ENCODE results near the gene RNF214. TPM values are rescaled to one million over a fixed set of nuclear protein-coding genes. Genes with fewer than 3 reads are reported as not detected.

Gene RNF214
- polyA plus RNA-seq, 3 donors: 6.4 to 13.8 (median 7.8) TPM

DNA sequence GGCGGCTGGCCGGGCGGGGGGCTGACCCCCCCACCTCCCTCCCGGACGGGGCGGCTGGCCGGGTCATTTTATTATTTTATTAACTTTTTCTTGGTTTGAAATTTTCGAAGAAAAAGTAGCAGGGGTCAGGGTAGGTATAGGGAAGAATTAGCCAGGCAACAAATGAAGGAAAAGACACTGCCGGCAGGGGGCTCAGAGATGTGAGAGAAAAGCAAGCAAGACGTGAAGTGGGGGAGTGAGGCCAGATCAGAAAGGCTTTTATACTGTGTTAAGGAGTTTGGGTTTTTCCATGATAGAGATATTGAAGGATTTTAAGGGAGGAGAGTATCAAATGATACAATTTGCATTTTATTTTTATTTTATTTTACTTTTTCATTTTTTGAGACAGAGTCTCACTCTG is 19.0 kb downstream of the RNF214 start:
- H3K27ac Mint-ChIP-seq: peak overlapping the region in 1 of 7 donors; percentile 23
- no peak for TF ChIP-seq CTCF (IDR thresholded peaks at IDR 0.05)
- WGBS (ENCODE audit: insufficient coverage): 100% methylated on average over 3 of the region's 10 CpGs
- no peaks in the 10 kb centered on the region for H3K4me1 Mint-ChIP-seq
- H4K20me1 ChIP-seq (ENCODE audit: insufficient read depth, low read length): no peaks in the 10 kb centered on the region
- no peaks in the 10 kb centered on the region for H3K79me2 ChIP-seq (ENCODE audit: insufficient read depth, low read length)
- DNase-seq: no peak
- no peak overlapping the region for H3K4me2 ChIP-seq (replicated peaks; ENCODE audit: extremely low read depth, low read length, poor library complexity, severe bottlenecking)
- no peak overlapping the region for H3K4me3 Mint-ChIP-seq
- H3K27me3 ChIP-seq (ENCODE audit: control insufficient read depth in 2 of 2, insufficient read depth in 2 of 2, low read length in 2 of 2): no peaks in the 10 kb centered on the region
- peaks cover 70 to 81% of the 10 kb centered on the region in 2 donors for H3K36me3 Mint-ChIP-seq
- no peaks in the 10 kb centered on the region for H3K4me1 ChIP-seq (ENCODE audit: control insufficient read depth in 1 of 2, insufficient read depth in 2 of 2, low read length in 2 of 2)
- H3K9ac ChIP-seq (ENCODE audit: insufficient read depth, low read length, poor library complexity, severe bottlenecking): no peak overlapping the region
- no peak overlapping the region for H3K27ac ChIP-seq (ENCODE audit: low read depth in 1 of 2, low read length in 2 of 2)
- H3K27me3 Mint-ChIP-seq (ENCODE audit: low read depth in 3 of 3): no peaks in the 10 kb centered on the region
- no peak overlapping the region for H3K4me3 ChIP-seq (replicated peaks in 1 of 3; ENCODE audit: low read depth in 2 of 3, low read length in 3 of 3)
- intact Hi-C loops (cut with micrococcal nuclease): no loop called here
- H3K9me3 ChIP-seq (replicated peaks in 1 of 2; ENCODE audit: control insufficient read depth in 1 of 2, insufficient read depth in 1 of 2, low read length in 2 of 2): no peaks in the 10 kb centered on the region
- H3K9me3 Mint-ChIP-seq: no peaks in the 10 kb centered on the region
- peaks cover 50 to 83% of the 10 kb centered on the region in 2 donors for H3K36me3 ChIP-seq (replicated peaks in 1 of 2; ENCODE audit: control insufficient read depth in 1 of 2, insufficient read depth in 2 of 2, low read length in 2 of 2)
- no peak overlapping the region for H2AFZ ChIP-seq (ENCODE audit: insufficient read depth, low read depth, low read length, poor library complexity, severe bottlenecking)

DNA sequence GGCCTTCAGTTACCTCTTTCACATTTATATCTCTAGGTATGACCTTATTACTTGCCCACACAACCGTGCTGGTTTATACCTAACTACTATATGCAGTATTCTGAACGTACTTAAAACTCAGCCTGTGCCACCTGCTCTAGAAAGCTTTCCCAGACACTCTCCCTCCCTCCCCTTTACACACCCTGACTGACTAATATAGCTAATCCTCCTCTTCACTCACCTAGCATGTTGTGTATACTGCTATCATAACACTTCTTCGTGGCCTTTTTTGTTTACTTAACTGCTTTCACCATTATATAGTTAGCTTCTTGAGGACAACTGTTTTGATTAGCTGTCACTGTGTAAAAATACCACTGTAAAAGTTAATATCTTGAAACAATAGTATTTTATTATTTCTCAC is 23.5 kb downstream of the RNF214 start:
- Histone ChIP-seq H3K9me3 (replicated peaks in 1 of 2; ENCODE audit: control insufficient read depth in 1 of 2, insufficient read depth in 1 of 2, low read length in 2 of 2) (no peaks in the 10 kb centered on the region), H3K79me2 (ENCODE audit: insufficient read depth, low read length) (no peaks in the 10 kb centered on the region), H3K27me3 (ENCODE audit: control insufficient read depth in 2 of 2, insufficient read depth in 2 of 2, low read length in 2 of 2) (no peaks in the 10 kb centered on the region), H3K27ac (ENCODE audit: low read depth in 1 of 2, low read length in 2 of 2) (no peak overlapping the region), H3K4me1 (ENCODE audit: control insufficient read depth in 1 of 2, insufficient read depth in 2 of 2, low read length in 2 of 2) (no peaks in the 10 kb centered on the region), H3K4me3 (replicated peaks in 1 of 3; ENCODE audit: low read depth in 2 of 3, low read length in 3 of 3) (no peak overlapping the region), H3K4me2 (replicated peaks; ENCODE audit: extremely low read depth, low read length, poor library complexity, severe bottlenecking) (no peak overlapping the region), H2AFZ (ENCODE audit: insufficient read depth, low read depth, low read length, poor library complexity, severe bottlenecking) (no peak overlapping the region), H3K9ac (ENCODE audit: insufficient read depth, low read length, poor library complexity, severe bottlenecking) (no peak overlapping the region), H4K20me1 (ENCODE audit: insufficient read depth, low read length) (no peaks in the 10 kb centered on the region), H3K36me3 (replicated peaks in 1 of 2; ENCODE audit: control insufficient read depth in 1 of 2, insufficient read depth in 2 of 2, low read length in 2 of 2) (peaks cover 25 to 69% of the 10 kb centered on the region in 2 donors)
- no peaks in the 10 kb centered on the region for H3K4me1 Mint-ChIP-seq
- intact Hi-C loops (cut with micrococcal nuclease): no loop called here
- no peak overlapping the region for H3K27ac Mint-ChIP-seq
- DNase-seq: no peak
- H3K27me3 Mint-ChIP-seq (ENCODE audit: low read depth in 3 of 3): no peaks in the 10 kb centered on the region
- no peak for TF ChIP-seq CTCF (IDR thresholded peaks at IDR 0.05)
- 90% methylated on average over 2 of the region's 3 CpGs for WGBS (ENCODE audit: insufficient coverage)
- H3K36me3 Mint-ChIP-seq: peaks cover 58 to 65% of the 10 kb centered on the region in 2 donors
- no peak overlapping the region for H3K4me3 Mint-ChIP-seq
- peaks cover 0 to 3% (median 0%) of the 10 kb centered on the region in 7 donors for H3K9me3 Mint-ChIP-seq
